HepG2 (cell line): ENCODE data around the gene TPRKB.

ENCODE experiments used
- CREB1 ChIP-seq, 2 experiments: fragments of 450-650 bp in 1 of 2; IDR thresholded peaks; 2 replicates each; pipeline ENCODE4 v1.6.1; 2016 to 2017; ENCODE audit warnings: control low read depth in 1 of 2, mild to moderate bottlenecking in 1 of 2, missing compliant biosample characterization in 1 of 2, missing genetic modification characterization in 1 of 2
- CTCF ChIP-seq: sonication (generic); formaldehyde crosslinking; IDR thresholded peaks from 2 replicates; pipeline ENCODE4 v1.5.0; 2020; ENCODE audit warnings: mild to moderate bottlenecking, missing genetic modification reagents, moderate library complexity
- EP300 ChIP-seq, 3 experiments: sonication (generic) in 1 of 3; formaldehyde crosslinking in 1 of 3; IDR thresholded peaks; 2 replicates each; pipeline versions ENCODE4 v1.5.1 to v1.6.1; 2011 to 2020; ENCODE audit warnings: low read depth in 2 of 3, low read length in 2 of 3, borderline replicate concordance in 1 of 3, improper control_type of control experiment in 1 of 3, mild to moderate bottlenecking in 1 of 3, missing genetic modification reagents in 1 of 3, moderate library complexity in 1 of 3
- POLR2A ChIP-seq, 2 experiments: IDR thresholded peaks; 2 replicates each; pipeline ENCODE4 v1.6.1; 2011; ENCODE audit warnings: low read depth in 2 of 2, low read length in 2 of 2, mild to moderate bottlenecking in 1 of 2, moderate library complexity in 1 of 2; ENCODE audit not compliant: insufficient read depth in 1 of 2
- POLR2AphosphoS5 ChIP-seq: IDR thresholded peaks from 2 replicates; pipeline ENCODE4 v1.6.1; 2012; ENCODE audit warnings: low read depth, low read length
- ZBTB20 ChIP-seq: sonication (generic); formaldehyde crosslinking; IDR thresholded peaks from 2 replicates; pipeline ENCODE4 v1.8.1; 2023; ENCODE audit warnings: missing genetic modification reagents, low read depth, mild to moderate bottlenecking, borderline replicate concordance
- ZHX1 ChIP-seq: sonication (generic); formaldehyde crosslinking; IDR thresholded peaks from 2 replicates; pipeline ENCODE4 v1.8.1; 2022; ENCODE audit warnings: low read depth, mild to moderate bottlenecking, missing genetic modification reagents
- ZNF235 ChIP-seq: sonication (generic); formaldehyde crosslinking; IDR thresholded peaks from 2 replicates; pipeline ENCODE4 v1.8.1; 2023; ENCODE audit warnings: mild to moderate bottlenecking, missing genetic modification reagents, borderline replicate concordance
- TF ChIP-seq, protein P1 (sequence below): sonication (generic); formaldehyde crosslinking; IDR thresholded peaks from 2 replicates; pipeline ENCODE4 v1.4.0; 2020; ENCODE audit warnings: missing genetic modification reagents, borderline replicate concordance
- TF ChIP-seq, protein P2 (sequence below), 2 experiments: IDR thresholded peaks; 2 replicates each; pipeline ENCODE4 v1.6.1; 2011 to 2012; ENCODE audit warnings: low read length in 2 of 2, borderline replicate concordance in 1 of 2, low read depth in 1 of 2, mild to moderate bottlenecking in 1 of 2, moderate library complexity in 1 of 2

GRCh38 chr2:73700131-73700611 lies 37.0 kb downstream of the TPRKB start:
- TF ChIP-seq, protein P1, sequence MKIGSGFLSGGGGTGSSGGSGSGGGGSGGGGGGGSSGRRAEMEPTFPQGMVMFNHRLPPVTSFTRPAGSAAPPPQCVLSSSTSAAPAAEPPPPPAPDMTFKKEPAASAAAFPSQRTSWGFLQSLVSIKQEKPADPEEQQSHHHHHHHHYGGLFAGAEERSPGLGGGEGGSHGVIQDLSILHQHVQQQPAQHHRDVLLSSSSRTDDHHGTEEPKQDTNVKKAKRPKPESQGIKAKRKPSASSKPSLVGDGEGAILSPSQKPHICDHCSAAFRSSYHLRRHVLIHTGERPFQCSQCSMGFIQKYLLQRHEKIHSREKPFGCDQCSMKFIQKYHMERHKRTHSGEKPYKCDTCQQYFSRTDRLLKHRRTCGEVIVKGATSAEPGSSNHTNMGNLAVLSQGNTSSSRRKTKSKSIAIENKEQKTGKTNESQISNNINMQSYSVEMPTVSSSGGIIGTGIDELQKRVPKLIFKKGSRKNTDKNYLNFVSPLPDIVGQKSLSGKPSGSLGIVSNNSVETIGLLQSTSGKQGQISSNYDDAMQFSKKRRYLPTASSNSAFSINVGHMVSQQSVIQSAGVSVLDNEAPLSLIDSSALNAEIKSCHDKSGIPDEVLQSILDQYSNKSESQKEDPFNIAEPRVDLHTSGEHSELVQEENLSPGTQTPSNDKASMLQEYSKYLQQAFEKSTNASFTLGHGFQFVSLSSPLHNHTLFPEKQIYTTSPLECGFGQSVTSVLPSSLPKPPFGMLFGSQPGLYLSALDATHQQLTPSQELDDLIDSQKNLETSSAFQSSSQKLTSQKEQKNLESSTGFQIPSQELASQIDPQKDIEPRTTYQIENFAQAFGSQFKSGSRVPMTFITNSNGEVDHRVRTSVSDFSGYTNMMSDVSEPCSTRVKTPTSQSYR (CRISPR knock-in tag) = no peak
- TF ChIP-seq ZBTB20 (no peak), CTCF (no peak), POLR2A (IDR thresholded peaks at IDR 0.05; ENCODE audit: insufficient read depth in 1 of 2, low read depth in 2 of 2, low read length in 2 of 2) (no peak), ZHX1 (no peak), CREB1 (IDR thresholded peaks at IDR 0.05) (no peak), CREB1 (CRISPR knock-in tag; IDR thresholded peaks at IDR 0.05) (no peak), POLR2AphosphoS5 (no peak), EP300 (IDR thresholded peaks at IDR 0.05; ENCODE audit: low read depth in 2 of 2, low read length in 2 of 2) (no peak), EP300 (CRISPR knock-in tag; IDR thresholded peaks at IDR 0.05; ENCODE audit: borderline replicate concordance) (no peak), ZNF235 (CRISPR knock-in tag) (no peak)
- TF ChIP-seq, protein P2, sequence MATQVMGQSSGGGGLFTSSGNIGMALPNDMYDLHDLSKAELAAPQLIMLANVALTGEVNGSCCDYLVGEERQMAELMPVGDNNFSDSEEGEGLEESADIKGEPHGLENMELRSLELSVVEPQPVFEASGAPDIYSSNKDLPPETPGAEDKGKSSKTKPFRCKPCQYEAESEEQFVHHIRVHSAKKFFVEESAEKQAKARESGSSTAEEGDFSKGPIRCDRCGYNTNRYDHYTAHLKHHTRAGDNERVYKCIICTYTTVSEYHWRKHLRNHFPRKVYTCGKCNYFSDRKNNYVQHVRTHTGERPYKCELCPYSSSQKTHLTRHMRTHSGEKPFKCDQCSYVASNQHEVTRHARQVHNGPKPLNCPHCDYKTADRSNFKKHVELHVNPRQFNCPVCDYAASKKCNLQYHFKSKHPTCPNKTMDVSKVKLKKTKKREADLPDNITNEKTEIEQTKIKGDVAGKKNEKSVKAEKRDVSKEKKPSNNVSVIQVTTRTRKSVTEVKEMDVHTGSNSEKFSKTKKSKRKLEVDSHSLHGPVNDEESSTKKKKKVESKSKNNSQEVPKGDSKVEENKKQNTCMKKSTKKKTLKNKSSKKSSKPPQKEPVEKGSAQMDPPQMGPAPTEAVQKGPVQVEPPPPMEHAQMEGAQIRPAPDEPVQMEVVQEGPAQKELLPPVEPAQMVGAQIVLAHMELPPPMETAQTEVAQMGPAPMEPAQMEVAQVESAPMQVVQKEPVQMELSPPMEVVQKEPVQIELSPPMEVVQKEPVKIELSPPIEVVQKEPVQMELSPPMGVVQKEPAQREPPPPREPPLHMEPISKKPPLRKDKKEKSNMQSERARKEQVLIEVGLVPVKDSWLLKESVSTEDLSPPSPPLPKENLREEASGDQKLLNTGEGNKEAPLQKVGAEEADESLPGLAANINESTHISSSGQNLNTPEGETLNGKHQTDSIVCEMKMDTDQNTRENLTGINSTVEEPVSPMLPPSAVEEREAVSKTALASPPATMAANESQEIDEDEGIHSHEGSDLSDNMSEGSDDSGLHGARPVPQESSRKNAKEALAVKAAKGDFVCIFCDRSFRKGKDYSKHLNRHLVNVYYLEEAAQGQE (IDR thresholded peaks at IDR 0.05; ENCODE audit: borderline replicate concordance in 1 of 2, low read depth in 1 of 2, low read length in 2 of 2) = no peak
